ENCODE measurements around the gene ITGA2.

Gene ITGA2

GRCh38 chr5:53083927-53084326 is 94.8 kb downstream of the ITGA2 start:
- H3K4me3 ChIP-seq (replicated peaks; ENCODE audit: insufficient read depth, low read length), result no peak overlapping the region
- H3K27ac ChIP-seq (replicated peaks), result no peak overlapping the region

GRCh38 chr5:53084546-53085255 is 95.5 kb downstream of the ITGA2 start:
- Histone ChIP-seq H3K4me3 (replicated peaks; ENCODE audit: insufficient read depth, low read length) (no peak overlapping the region), H3K27ac (replicated peaks) (no peak overlapping the region), H3K27me3 (ENCODE audit: insufficient read depth, poor library complexity, severe bottlenecking) (peaks cover 4% of the 10 kb centered on the region)
- no peak for DNase-seq (ENCODE audit: low read depth in 1 of 2, low spot score in 1 of 2)
- TF ChIP-seq SPI1 (IDR thresholded peaks at IDR 0.05; ENCODE audit: borderline replicate concordance, low read depth) (peak; percentile 32; the same call in 1 of the 2 replicates), REST (IDR thresholded peaks at IDR 0.05; ENCODE audit: insufficient replicate concordance, low read depth) (no peak)

More at GRCh38 chr5:53083927-53084326, 94.8 kb downstream of the ITGA2 start:
- no peak for DNase-seq (ENCODE audit: low read depth in 1 of 2, low spot score in 1 of 2)
- no peak for TF ChIP-seq POLR2AphosphoS5 (IDR thresholded peaks at IDR 0.05; ENCODE audit: low read depth)
- no peak for TF ChIP-seq REST (IDR thresholded peaks at IDR 0.05; ENCODE audit: insufficient replicate concordance, low read depth)
- TF ChIP-seq CTCF (IDR thresholded peaks at IDR 0.05; ENCODE audit: insufficient read depth, low read length), result no peak
- TF ChIP-seq GABPA (IDR thresholded peaks at IDR 0.05; ENCODE audit: low read depth), result no peak
- TF ChIP-seq SPI1 (IDR thresholded peaks at IDR 0.05; ENCODE audit: borderline replicate concordance, low read depth), result no peak
- peaks cover 4% of the 10 kb centered on the region for H3K27me3 ChIP-seq (ENCODE audit: insufficient read depth, poor library complexity, severe bottlenecking)

- no peak for DNase-seq (ENCODE audit: low read depth in 1 of 2, low spot score in 1 of 2)
- H3K27ac ChIP-seq (replicated peaks), result no peak overlapping the region
- TF ChIP-seq CTCF (IDR thresholded peaks at IDR 0.05; ENCODE audit: insufficient read depth, low read length) (no peak), REST (IDR thresholded peaks at IDR 0.05; ENCODE audit: insufficient replicate concordance, low read depth) (no peak), GABPA (IDR thresholded peaks at IDR 0.05; ENCODE audit: low read depth) (no peak), POLR2AphosphoS5 (IDR thresholded peaks at IDR 0.05; ENCODE audit: low read depth) (no peak), SPI1 (IDR thresholded peaks at IDR 0.05; ENCODE audit: borderline replicate concordance, low read depth) (no peak)
- H3K27me3 ChIP-seq (ENCODE audit: insufficient read depth, poor library complexity, severe bottlenecking), result peaks cover 4% of the 10 kb centered on the region
- H3K4me3 ChIP-seq (replicated peaks; ENCODE audit: insufficient read depth, low read length), result no peak overlapping the region
These were observed 98.0 kb downstream of the ITGA2 start for GRCh38 chr5:53087171-53087570.
